Muscle of leg (tissue), 11 donors: ENCODE measurements around the gene LSM4. TPM values are rescaled to one million over a fixed set of nuclear protein-coding genes. Genes with fewer than 3 reads are reported as not detected.

Source experiments
- DNase-seq: peaks from one replicate; pipeline ENCODE4 v3.0.0; 2013
- H3K27ac ChIP-seq: one replicate; pipeline ENCODE4 v1.5.1; 2013; ENCODE audit warnings: mild to moderate bottlenecking, low read length, control low read depth
- H3K27me3 ChIP-seq: one replicate; pipeline ENCODE4 v1.6.1; 2013; ENCODE audit warnings: low read length; ENCODE audit not compliant: control insufficient read depth, insufficient read depth
- H3K36me3 ChIP-seq: one replicate; pipeline ENCODE4 v1.6.1; 2013; ENCODE audit warnings: low read length; ENCODE audit not compliant: control insufficient read depth, insufficient read depth
- H3K4me1 ChIP-seq: one replicate; pipeline ENCODE4 v1.6.1; 2013; ENCODE audit warnings: low read length; ENCODE audit not compliant: control insufficient read depth, insufficient read depth
- H3K4me3 ChIP-seq: one replicate; pipeline ENCODE4 v1.5.1; 2013; ENCODE audit warnings: low read length, control low read depth
- H3K9me3 ChIP-seq: replicated peaks from 2 replicates; pipeline ENCODE4 v1.6.1; 2013; ENCODE audit warnings: low read depth, low read length; ENCODE audit not compliant: control insufficient read depth
- WGBS: methylation state at CpG from one replicate; pipeline ENCODE4 v1.1.5; 2013; ENCODE audit warnings: missing lambda C conversion rate; ENCODE audit not compliant: insufficient coverage; 5-methylcytosine and 5-hydroxymethylcytosine counted together
- polyA plus RNA-seq, 8 donors: library from polyadenylated mRNA; unstranded; fragments of 120-200 nt; gene quantifications; one replicate each; pipeline versions ENCODE4 v1.2.1 to v1.2.3, GENCODE V29; 2013; ENCODE audit warnings: inconsistent platforms in 1 of 8, low replicate concordance in 1 of 8; ENCODE audit not compliant: insufficient read length in 8 of 8, insufficient read depth in 1 of 8
- total RNA-seq: library from RNA; stranded (reverse); fragments of 120-200 nt; gene quantifications from one replicate; pipeline ENCODE4 v1.2.4, GENCODE V29; 2013

The LSM4 gene
- total and polyA plus RNA-seq, 9 donors, result 85.2 to 129 (median 93.2) TPM

GRCh38 chr19:18293642-18294466 lies 29.0 kb downstream of the LSM4 start:
- Histone ChIP-seq H3K9me3 (no peaks in the 10 kb centered on the region), H3K36me3 (no peaks in the 10 kb centered on the region), H3K27me3 (no peaks in the 10 kb centered on the region), H3K4me1 (peaks cover 32% of the 10 kb centered on the region), H3K4me3 (no peak overlapping the region), H3K27ac (peak overlapping the region; percentile 95)
- no peak for DNase-seq
- 48% methylated on average over 9 of the region's 18 CpGs for whole genome bisulfite sequencing

- H3K27ac ChIP-seq, result peak overlapping the region; percentile 95
- 19% methylated on average over 16 of the region's 31 CpGs for WGBS
- H3K4me1 ChIP-seq, result peaks cover 36% of the 10 kb centered on the region
- H3K27me3 ChIP-seq, result no peaks in the 10 kb centered on the region
- no peaks in the 10 kb centered on the region for H3K9me3 ChIP-seq
- peak; percentile 96 for DNase-seq
- peak overlapping the region; percentile 68 for H3K4me3 ChIP-seq
- H3K36me3 ChIP-seq, result no peaks in the 10 kb centered on the region
Observed at GRCh38 chr19:18292810-18293641, 29.9 kb downstream of the LSM4 start.

DNA sequence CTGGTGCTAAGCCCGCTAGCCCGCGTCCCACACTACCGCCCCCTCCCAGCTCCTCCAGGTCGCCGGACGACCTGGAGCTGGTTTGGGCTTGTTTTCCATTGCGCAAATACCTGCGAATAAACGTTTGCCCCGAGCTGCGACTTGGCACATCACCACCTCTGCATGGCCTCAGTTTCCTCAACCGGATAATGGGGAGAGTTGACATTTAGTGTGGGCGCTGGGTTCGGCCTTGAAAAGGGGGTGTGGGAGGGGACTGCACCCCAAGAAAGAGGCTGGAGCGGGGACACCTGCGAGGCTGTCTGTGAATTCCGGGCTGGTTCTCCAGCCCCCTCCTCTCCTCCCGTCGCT lies 30.4 kb downstream of the LSM4 start:
- Histone ChIP-seq H3K27ac (peak overlapping the region; percentile 95), H3K4me3 (peak overlapping the region; percentile 68), H3K9me3 (no peaks in the 10 kb centered on the region), H3K36me3 (no peaks in the 10 kb centered on the region), H3K4me1 (peaks cover 42% of the 10 kb centered on the region), H3K27me3 (no peaks in the 10 kb centered on the region)
- 0% methylated on average over 6 of the region's 20 CpGs for WGBS
- DNase-seq, result no peak

DNA sequence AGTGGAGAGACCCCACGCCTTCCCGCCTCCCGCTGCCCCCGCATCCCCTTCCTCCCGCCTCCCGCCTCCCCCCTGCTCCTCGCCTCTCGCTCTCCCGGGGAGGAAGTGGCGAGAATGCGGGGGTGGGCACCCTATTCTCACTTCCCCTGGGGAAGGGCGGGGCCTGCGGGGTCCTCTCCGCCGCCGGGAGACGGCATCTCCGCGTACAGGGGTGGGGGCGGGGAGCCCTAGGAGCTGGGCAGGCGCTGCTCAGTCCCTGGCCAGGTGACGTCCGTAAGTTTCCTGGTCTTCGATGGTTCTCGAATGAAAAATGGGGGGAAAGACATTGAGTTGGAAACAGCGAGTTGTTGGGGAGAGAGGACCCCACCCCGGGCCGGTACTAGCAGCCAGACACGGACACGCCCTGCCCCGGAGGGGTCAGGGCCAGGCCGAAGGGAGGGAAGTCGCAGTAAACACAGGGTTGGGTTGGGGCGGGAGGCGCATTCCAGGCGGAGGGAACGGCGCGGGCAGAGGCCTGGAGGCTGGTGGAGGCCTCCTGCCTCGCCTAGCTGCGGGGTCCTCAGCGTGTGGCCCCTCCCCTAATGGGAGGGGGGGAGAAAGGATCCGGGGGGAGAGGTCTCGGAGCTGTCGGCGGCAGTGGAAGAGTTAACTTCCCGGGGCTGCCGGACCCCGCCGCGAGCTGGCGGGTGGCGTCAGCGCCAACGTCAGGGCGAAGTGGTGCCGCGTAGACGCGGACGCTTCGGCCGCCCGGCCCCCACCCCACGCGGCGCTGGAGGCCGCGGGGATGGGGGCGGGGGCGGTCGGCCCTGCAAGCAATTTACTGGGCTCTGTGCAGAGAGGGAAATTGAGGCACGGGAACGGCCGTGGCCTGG lies 31.1 kb downstream of the LSM4 start:
- H3K27me3 ChIP-seq, result no peaks in the 10 kb centered on the region
- H3K36me3 ChIP-seq, result no peaks in the 10 kb centered on the region
- peak; percentile 93 for DNase-seq
- peak overlapping the region; percentile 68 for H3K4me3 ChIP-seq
- H3K9me3 ChIP-seq, result no peaks in the 10 kb centered on the region
- H3K4me1 ChIP-seq, result peaks cover 42% of the 10 kb centered on the region
- peak overlapping the region; percentile 95 for H3K27ac ChIP-seq
- WGBS, result under 1% methylated on average over 54 of the region's 75 CpGs

DNA sequence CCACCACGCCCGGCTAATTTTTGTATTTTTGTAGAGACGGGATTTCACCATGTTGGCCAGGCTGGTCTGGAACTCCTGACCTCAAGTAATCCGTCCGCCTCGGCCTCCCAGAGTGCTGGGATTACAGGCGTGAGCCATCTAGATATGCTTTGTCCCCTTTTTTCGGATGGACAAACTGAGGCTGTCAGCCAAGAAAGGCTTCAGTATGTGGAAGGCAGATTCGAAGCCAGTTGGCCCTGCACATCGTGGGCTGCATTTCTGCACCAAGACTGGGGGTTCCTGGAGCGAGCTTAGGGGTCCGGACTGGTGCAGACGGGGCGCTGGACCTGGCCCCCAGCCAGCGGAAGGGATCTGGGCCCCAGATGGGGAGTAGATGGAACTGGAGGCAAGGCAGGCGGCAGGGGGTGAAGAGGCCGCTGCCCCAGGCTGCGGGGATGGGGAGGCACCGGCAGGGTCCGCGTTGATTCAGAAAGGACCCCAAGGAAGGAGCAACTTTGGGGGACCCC lies 31.8 kb downstream of the LSM4 start:
- DNase-seq, result no peak
- H3K4me3 ChIP-seq, result peak overlapping the region; percentile 68
- no peaks in the 10 kb centered on the region for H3K27me3 ChIP-seq
- H3K4me1 ChIP-seq, result peaks cover 46% of the 10 kb centered on the region
- no peaks in the 10 kb centered on the region for H3K36me3 ChIP-seq
- no peaks in the 10 kb centered on the region for H3K9me3 ChIP-seq
- WGBS, result 22% methylated on average over 13 of the region's 21 CpGs
- peak overlapping the region; percentile 95 for H3K27ac ChIP-seq

GRCh38 chr19:18290302-18291018 lies 32.4 kb downstream of the LSM4 start:
- H3K4me3 ChIP-seq, result no peak overlapping the region
- WGBS, result 30% methylated on average over 4 of the region's 14 CpGs
- DNase-seq, result no peak
- H3K4me1 ChIP-seq, result peaks cover 46% of the 10 kb centered on the region
- H3K9me3 ChIP-seq, result no peaks in the 10 kb centered on the region
- H3K27me3 ChIP-seq, result no peaks in the 10 kb centered on the region
- peak overlapping the region; percentile 45 for H3K27ac ChIP-seq
- H3K36me3 ChIP-seq, result no peaks in the 10 kb centered on the region

DNA sequence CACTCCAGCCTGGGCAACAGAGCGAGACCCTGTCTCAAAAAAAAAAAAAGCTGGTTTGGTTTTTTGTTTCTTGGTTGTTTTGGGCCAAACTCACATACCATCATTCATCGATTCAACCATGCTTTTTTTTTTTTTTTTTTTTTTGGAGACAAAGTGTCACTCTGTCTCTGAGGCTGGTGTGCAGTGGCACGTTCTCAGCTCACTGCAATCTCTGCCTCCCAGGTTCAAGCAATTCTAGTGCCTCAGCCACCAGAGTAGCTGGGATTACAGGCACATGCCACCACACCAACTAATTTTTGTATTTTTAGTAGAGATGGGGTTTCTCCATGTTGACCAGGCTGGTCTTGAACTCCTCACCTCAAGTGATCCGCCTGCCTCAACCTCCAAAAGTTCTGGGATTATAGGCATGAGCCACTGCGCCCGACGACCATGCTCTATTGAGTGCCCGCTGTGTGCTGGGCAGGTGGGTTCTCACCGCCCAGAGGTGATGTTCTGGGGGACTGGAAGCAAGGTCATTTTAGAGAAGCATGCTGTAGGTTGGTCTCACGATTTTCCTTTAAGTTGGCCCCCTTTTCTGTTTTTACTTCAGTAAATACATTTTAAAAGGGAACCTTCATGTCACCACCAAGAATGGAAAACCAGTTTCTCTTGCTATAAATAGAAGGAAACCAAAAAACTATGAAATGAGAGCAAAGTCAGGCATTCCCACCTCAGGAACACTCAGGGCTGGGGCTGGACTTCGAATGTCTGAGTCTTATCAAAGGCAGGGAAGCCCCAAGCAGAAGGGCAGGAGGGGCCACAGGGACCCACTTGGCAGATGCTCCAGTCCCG lies 33.2 kb downstream of the LSM4 start:
- Histone ChIP-seq H3K4me1 (peaks cover 53% of the 10 kb centered on the region), H3K9me3 (no peaks in the 10 kb centered on the region), H3K27ac (peak overlapping the region; percentile 45), H3K36me3 (no peaks in the 10 kb centered on the region), H3K27me3 (no peaks in the 10 kb centered on the region), H3K4me3 (no peak overlapping the region)
- DNase-seq, result peak; percentile 68
- 62% methylated on average over 5 of the region's 12 CpGs for WGBS

GRCh38 chr19:18287836-18288772 lies 34.8 kb downstream of the LSM4 start:
- no peaks in the 10 kb centered on the region for H3K36me3 ChIP-seq
- 6% methylated on average over 21 of the region's 26 CpGs for WGBS
- H3K4me1 ChIP-seq, result peaks cover 49% of the 10 kb centered on the region
- H3K27me3 ChIP-seq, result no peaks in the 10 kb centered on the region
- peak overlapping the region; percentile 53 for H3K27ac ChIP-seq
- no peak overlapping the region for H3K4me3 ChIP-seq
- H3K9me3 ChIP-seq, result no peaks in the 10 kb centered on the region
- DNase-seq, result peak; percentile 54
